Activated naive CD4-positive, alpha-beta T cell treated with Interleukin-2 at 50 U/mL for 16 hours (primary cell): ENCODE measurements around the gene LINGO1.

Experiments used
- DNase-seq: peaks from one replicate; pipeline ENCODE4 v3.0.0-alpha.2; 2020

LINGO1 gene, protein sequence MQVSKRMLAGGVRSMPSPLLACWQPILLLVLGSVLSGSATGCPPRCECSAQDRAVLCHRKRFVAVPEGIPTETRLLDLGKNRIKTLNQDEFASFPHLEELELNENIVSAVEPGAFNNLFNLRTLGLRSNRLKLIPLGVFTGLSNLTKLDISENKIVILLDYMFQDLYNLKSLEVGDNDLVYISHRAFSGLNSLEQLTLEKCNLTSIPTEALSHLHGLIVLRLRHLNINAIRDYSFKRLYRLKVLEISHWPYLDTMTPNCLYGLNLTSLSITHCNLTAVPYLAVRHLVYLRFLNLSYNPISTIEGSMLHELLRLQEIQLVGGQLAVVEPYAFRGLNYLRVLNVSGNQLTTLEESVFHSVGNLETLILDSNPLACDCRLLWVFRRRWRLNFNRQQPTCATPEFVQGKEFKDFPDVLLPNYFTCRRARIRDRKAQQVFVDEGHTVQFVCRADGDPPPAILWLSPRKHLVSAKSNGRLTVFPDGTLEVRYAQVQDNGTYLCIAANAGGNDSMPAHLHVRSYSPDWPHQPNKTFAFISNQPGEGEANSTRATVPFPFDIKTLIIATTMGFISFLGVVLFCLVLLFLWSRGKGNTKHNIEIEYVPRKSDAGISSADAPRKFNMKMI

GRCh38 chr15:77632534-77633133 is at the start of gene LINGO1:
TSS of gene LINGO1 (minus strand) at chr15:77632912. CDS start at chr15:77632315, 597 bp downstream.
- DNase-seq: no peak

GRCh38 chr15:77681362-77681761 is 48.6 kb upstream of the LINGO1 start:
- no peak for DNase-seq

GRCh38 chr15:77676569-77677375 is 44.1 kb upstream of the LINGO1 start:
- DNase-seq: no peak

DNA sequence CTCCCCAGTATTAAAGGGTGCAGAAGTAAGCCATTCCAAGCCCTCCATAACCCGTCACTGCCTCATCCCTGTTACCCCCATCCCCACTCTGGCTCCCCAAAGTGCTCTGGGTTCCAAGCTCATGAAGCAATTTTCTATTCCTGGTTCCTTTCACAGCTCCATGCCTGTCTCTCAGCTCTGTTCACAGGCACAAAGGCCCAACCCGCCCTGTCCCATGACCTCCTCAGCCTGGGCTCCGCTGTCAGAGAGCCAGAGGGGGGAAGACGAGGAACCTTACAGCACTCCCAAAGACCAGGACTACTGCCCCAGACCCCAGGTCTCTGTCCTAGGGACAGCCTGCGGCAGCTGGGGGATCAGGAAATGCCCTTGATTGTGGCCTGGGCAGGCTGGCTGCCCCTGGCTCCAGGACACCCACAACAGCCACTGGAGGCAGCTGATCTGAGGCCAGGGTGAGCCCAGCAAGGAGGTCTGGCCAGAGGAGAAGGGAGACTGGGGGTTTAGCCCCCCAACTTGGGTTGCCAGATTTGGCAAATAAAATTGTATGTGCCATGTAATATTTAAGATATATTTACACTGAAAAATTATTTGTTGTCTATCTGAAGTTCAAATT is 43.2 kb upstream of the LINGO1 start:
- no peak for DNase-seq

- no peak for DNase-seq
These were observed 41.6 kb upstream of the LINGO1 start for GRCh38 chr15:77674327-77674726.

- no peak for DNase-seq
These were observed 41.2 kb upstream of the LINGO1 start for GRCh38 chr15:77673866-77674265.

DNA sequence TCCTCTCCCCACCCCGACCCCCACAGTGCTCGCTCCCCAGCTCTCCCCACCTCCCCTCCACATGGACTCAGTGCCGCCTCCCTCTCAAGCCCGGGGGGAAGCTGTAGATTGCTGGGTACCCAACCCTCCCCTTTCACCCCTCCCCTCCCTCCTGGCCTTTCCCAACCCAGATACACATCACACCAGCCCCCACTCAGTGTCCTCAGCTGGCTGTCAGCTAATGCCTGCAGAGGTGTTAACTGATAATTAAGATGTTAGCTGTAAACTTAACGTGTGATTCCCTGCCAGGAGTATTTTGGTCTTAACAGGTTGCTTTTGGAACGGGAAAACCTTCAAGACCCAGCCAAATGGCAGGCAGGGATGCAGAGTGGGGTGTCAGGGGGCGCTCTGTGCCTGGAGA is 39.4 kb upstream of the LINGO1 start:
- DNase-seq: no peak

DNA sequence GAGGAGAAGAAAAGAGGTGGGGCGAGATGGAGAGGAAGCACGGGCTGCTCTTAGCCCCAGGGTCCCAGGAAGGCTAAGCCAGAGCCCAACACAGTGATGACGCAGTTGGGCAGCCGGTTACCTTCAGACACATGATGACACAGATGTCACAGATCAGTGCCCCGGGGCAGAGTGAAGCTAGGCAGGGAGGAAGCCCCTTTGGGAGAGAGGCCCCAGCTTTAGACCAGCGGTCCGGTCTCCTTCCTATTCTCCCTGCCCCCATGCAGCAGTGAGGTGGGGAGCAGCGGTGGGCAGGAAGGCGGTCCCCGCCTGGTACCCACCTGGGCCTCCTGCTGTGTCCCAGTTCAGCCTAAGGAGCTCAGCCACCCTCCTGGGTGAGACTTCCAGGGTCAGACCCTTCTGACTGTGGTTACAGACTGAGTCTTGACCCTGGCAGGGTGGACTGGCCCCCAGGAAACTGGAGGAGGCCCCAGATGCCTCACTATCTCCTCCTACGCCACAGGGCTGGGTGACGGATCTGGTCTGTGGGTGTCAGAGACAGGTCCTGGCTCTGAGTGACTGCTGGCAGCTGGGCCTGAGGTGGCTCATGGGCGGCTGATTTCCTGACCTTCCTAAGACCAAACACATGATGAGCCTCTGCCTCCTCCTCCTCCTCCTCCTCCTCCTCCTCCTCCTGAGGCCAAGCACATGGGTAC is 38.8 kb upstream of the LINGO1 start:
- DNase-seq: no peak

DNA sequence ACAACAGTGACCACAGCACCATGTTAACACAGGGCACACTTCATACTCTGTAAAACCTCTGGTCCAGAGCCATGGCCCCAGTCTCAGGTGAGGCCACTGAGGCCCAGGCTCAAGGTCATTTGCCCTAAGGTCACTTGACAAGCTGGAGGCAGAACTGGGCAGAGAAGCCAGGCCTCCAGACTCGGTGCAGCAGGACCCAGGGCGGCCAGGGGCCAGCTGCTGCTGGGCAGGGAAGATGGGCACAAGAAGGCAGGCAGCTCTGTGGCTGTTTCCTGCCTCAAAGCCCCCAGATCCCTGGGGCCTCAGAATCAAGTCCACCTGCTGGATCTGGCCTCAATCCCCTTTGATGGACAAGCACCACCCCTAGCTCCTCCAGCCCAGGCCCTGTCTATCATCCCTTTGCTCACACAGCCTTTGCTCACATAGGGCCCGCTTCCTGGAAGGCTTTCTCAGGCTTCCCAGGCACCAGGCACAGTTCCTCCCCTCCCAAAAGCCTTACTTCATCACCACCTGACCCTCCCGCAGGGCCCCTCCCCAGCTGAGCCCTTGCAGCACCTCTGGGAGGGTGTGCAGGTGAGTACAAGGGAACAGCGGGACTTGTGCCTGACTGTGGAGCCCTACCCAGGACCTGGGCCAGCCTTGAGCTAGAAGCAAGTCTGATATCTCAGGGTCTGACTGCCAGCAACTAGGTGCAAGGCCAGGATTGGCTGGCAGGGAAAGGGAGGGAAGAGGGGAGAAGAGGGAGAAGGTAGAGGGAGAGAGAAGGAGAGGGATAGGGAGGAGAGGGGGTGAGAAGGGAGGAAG is 38.0 kb upstream of the LINGO1 start:
- no peak for DNase-seq

- no peak for DNase-seq
These were observed 37.2 kb upstream of the LINGO1 start for GRCh38 chr15:77669896-77670295.

DNA sequence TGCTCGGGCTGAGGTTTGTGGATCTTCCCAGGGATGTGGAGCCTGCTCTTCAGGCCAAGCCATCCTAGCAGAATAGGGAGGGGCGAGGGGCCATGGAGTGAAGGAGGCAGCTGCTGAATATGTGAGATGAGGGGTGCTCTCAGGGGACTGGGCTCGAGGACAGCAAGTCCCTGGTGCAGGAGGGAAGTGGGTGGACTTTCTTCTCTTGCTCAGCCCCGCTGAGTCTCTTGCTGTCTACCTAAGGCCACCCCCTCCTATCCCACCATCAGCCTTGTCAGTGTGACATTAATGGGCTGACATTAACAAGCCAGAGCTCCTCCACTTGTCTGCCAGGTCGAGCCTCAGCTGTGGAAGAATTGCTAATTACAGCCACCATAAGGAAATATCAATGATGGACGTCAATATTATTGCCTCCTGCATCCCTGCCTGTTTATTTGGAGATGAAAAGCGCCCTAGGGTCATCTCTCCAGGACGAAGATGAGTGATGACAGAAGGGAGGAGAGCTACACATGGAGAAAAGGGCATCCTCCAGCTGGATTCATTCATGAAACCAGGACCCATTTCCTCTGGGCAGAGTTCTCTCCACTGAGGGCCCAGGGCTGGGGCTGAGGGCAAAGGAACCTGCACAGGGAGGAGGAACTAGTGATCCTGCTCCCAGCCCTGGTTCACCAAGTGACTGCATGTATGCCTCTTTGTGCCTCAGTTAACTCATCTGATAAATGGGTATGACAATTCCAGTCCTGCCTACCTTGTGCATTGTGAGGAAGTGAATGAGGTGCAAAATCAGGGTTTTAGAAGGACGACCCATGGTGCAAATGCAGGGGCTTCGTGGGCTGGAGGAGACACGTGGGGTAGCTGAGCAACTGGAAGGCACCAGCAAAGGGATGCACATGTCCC is 34.9 kb upstream of the LINGO1 start:
- DNase-seq: no peak

- DNase-seq: no peak
These were observed 33.6 kb upstream of the LINGO1 start for GRCh38 chr15:77666296-77666660.

- DNase-seq: no peak
These were observed 33.0 kb upstream of the LINGO1 start for GRCh38 chr15:77665530-77666295.

DNA sequence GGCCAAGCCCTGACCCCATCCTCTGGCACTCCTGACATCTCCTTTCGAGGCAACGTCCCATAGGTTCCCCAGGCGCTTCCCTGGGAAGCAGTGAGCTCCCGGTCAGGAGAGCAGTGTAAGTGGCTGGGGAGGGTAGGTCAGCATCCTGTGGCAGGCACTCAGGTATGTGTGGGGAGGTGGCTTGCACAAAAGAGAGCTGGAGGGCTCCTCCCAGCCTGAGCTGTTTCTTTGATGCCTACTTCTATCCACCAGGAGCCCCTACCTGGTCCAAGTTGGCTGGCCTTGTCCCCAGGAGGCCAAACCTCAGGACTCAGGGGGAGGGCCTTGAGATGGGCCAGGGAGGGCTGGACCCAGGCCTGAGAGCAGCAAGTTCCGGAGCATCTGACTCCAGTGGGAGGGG is 31.7 kb upstream of the LINGO1 start:
- DNase-seq: no peak

DNA sequence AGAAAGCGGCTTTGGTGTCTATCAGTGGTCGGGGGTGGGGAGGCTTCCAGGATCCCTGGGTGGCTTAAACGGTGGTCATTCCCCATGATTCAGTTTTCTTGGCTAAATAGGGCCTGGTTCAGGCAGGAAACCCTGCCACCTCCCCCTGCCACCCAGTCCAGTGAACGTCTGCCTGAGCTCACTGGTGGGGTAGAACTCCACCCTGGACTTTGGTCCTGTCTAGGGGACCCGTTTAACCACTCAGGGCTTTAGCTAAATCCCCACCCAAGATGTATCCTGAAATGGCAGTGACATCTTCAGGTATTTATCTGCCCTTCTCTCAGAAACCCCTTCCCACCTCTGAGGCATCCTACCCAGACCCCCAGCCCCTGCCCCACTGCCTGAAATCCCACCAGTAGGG is 30.5 kb upstream of the LINGO1 start:
- no peak for DNase-seq

- DNase-seq: no peak
These were observed 26.9 kb upstream of the LINGO1 start for GRCh38 chr15:77659350-77660321.

DNA sequence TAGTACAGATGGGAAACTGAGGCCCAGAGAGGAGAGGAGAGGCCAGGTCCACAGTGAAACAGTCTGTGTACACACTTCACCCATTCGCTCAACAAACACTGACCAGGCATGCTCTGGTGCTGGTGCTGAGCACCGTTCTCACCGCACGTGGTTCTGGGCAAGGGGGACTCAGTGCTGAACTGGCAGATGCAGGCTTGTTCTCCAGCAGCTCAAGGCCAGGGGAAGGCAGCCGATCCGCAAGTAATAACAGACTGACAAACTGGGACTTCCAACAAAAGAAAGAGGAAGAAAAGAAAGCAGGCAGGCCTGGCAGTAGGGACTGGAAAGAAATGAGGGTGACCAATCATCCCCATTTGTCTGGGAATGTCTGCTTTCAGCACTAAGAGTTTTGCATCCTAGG is 25.6 kb upstream of the LINGO1 start:
- no peak for DNase-seq

DNA sequence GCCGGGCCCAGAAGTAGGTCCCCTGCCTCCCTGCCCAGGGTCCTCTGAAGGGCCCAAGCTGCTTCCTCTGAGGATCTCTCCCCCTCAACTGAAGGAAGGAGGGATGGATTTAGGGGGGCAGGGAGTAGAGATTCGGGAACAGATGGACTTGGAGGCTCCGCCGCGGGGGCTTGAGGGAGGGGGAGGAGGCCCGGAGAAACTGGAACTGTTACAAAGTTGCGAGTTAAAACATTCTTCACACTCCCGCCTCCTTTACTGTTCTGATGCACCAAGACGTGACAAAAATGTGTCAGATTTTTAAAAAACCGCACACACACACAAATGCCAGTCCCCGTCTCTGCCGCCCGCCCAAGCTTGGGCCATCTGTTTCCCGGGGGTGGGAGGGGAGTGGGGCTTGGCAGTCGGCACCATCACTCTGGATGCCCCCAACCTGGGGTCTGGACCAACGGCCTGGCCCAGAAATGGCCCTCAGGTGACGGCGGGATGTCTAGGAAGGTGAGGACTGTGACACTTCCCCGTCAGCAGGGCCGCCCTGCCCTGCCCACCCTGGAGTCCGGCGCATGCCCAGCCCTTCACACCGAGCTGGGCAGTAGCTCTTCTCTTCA is 25.0 kb upstream of the LINGO1 start:
- DNase-seq: no peak
